Chondrocyte (in vitro differentiated cells): ENCODE data around the gene EID3. TPM values are rescaled to one million over a fixed set of nuclear protein-coding genes. Genes with fewer than 3 reads are reported as not detected.

ENCODE experiments used
- DNase-seq: peaks from one replicate; pipeline ENCODE4 v3.0.0; 2021; ENCODE audit warnings: mixed read lengths, low spot score
- H3K27ac Mint-ChIP-seq: one replicate; pipeline ENCODE4 v1.8.0; 2021; ENCODE audit warnings: mild to moderate bottlenecking, moderate library complexity, mixed read lengths; ENCODE audit not compliant: unreplicated experiment
- H3K27me3 Mint-ChIP-seq: 2 replicates; pipeline ENCODE4 v1.8.0; 2021; ENCODE audit warnings: low read depth, mixed read lengths
- H3K36me3 Mint-ChIP-seq: 2 replicates; pipeline ENCODE4 v1.8.0; 2021; ENCODE audit warnings: low read depth, mixed read lengths
- H3K4me1 Mint-ChIP-seq: 2 replicates; pipeline ENCODE4 v1.8.0; 2021; ENCODE audit warnings: low read depth, mild to moderate bottlenecking, mixed read lengths
- H3K4me3 Mint-ChIP-seq: one replicate; pipeline ENCODE4 v1.8.0; 2021; ENCODE audit warnings: mild to moderate bottlenecking, moderate library complexity, mixed read lengths; ENCODE audit not compliant: unreplicated experiment
- H3K9me3 Mint-ChIP-seq: 2 replicates; pipeline ENCODE4 v1.8.0; 2021; ENCODE audit warnings: low read depth, mixed read lengths
- total RNA-seq: library from RNA; stranded (reverse); gene quantifications from 3 replicates; pipeline ENCODE4 v1.2.1, GENCODE V29; 2021
- TF ChIP-seq, protein P1 (sequence below): fragments of 200-600 bp; sonication (generic); IDR thresholded peaks from 2 replicates; pipeline ENCODE4 v1.5.0; 2021; ENCODE audit warnings: antibody characterized with exemption, mild to moderate bottlenecking, moderate library complexity

EID3 gene
- total RNA-seq, 1 donor from 2014 or later = 1.5 TPM

DNA sequence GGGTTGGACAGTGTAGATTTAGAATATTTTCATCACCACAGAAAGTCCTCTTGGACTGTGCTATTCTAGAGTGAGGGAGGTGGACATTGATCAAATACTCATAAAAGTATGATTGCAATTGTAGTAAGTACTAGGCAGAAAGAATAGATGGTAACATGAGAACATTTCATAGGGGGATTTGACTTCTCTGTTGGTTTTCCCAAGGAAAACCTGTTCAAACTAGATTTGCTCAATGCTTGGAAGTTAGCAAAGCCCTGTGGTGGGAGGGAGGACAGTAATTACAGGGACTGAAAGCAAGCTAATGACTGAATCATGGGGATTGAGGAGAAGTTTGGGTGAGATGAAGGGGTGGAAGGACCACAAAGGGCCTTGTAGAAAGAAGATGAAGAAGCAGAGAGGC is 24.4 kb upstream of the EID3 start:
- Mint-ChIP-seq H3K36me3 (no peaks in the 10 kb centered on the region), H3K27me3 (no peaks in the 10 kb centered on the region), H3K27ac (no peak overlapping the region), H3K4me3 (no peak overlapping the region), H3K4me1 (peaks cover 27% of the 10 kb centered on the region), H3K9me3 (peaks cover 4% of the 10 kb centered on the region)
- TF ChIP-seq, protein P1, sequence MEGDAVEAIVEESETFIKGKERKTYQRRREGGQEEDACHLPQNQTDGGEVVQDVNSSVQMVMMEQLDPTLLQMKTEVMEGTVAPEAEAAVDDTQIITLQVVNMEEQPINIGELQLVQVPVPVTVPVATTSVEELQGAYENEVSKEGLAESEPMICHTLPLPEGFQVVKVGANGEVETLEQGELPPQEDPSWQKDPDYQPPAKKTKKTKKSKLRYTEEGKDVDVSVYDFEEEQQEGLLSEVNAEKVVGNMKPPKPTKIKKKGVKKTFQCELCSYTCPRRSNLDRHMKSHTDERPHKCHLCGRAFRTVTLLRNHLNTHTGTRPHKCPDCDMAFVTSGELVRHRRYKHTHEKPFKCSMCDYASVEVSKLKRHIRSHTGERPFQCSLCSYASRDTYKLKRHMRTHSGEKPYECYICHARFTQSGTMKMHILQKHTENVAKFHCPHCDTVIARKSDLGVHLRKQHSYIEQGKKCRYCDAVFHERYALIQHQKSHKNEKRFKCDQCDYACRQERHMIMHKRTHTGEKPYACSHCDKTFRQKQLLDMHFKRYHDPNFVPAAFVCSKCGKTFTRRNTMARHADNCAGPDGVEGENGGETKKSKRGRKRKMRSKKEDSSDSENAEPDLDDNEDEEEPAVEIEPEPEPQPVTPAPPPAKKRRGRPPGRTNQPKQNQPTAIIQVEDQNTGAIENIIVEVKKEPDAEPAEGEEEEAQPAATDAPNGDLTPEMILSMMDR = no peak
- DNase-seq = no peak

DNA sequence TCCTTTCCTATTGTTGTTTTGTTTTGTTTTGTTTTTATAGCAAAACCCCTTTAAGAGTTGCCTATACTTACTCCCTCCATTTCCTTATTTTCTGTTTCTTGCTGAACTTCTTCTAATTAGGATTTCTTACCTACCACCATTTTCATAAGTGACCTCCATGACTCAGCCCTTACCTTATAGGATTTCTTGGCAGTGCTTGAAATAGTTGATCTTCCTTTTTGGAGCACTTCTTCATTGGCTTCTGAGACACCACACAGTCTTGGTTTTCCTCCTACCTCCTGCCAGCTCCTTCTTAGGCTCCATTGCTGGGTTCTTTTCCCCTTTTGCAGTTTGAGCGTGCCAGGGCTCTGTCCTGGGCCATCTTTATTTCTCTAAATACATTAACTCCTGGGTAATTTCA is 23.4 kb upstream of the EID3 start:
- Mint-ChIP-seq H3K9me3 (peaks cover 4% of the 10 kb centered on the region), H3K4me3 (no peak overlapping the region), H3K27ac (peak overlapping the region; percentile 65), H3K4me1 (peaks cover 27% of the 10 kb centered on the region), H3K36me3 (no peaks in the 10 kb centered on the region), H3K27me3 (no peaks in the 10 kb centered on the region)
- TF ChIP-seq, protein P1 = no peak
- no peak for DNase-seq

DNA sequence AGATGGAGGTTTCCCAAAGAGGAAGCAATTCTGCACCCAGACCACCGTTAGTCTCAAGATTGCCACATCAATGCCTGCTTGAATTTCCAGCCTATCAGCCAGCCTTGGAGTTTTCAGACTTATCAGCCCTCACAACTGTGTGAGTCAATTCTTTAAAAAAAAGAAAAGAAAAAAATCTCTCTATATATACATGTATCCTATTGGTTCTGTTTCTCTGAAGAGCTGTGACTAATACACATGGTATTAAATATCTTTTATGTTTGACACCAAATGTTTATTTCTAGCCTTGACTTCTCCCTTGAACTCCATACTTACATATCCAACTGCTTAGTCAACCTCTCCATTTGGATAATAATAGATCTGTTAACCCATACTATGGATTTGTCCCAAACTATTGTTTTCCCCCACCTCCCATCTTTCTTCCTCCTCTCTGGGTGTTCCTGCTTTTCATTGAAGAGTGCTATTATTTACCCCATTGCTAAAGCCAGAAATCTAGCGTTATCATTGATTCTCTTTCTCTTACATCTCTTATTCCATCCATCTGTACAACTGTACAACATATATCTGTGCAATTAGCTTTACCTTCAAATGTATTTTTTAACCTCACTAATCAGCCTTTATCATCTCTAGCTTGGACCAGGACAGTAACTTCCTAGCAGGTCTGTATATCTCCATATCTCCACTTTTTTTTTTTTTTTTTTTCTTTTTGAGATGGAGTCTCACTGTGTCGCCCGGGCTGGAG is 22.7 kb upstream of the EID3 start:
- peaks cover 4% of the 10 kb centered on the region for H3K9me3 Mint-ChIP-seq
- peaks cover 32% of the 10 kb centered on the region for H3K4me1 Mint-ChIP-seq
- no peak for DNase-seq
- TF ChIP-seq, protein P1 = no peak
- no peaks in the 10 kb centered on the region for H3K27me3 Mint-ChIP-seq
- H3K4me3 Mint-ChIP-seq = no peak overlapping the region
- no peaks in the 10 kb centered on the region for H3K36me3 Mint-ChIP-seq
- H3K27ac Mint-ChIP-seq = peak overlapping the region; percentile 77

DNA sequence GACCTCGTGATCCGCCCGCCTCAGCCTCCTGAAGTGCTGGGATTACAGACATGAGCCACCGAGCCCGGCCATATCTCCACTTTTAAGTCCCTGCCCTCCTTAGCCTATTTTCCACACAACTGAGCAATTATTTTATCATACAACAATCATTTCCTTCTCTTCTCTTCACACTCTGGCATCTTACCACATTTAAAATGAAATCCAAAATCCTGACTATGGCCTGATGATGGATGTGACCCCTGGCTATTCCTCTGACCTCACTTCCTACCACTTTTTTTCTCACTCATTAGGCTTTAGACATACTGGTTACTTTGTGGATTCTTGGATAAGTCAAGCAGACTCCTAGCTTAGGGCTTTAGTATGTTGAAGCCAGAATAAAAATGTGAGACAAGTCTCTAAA is 21.9 kb upstream of the EID3 start:
- Mint-ChIP-seq H3K4me3 (no peak overlapping the region), H3K4me1 (peaks cover 39% of the 10 kb centered on the region), H3K27me3 (no peaks in the 10 kb centered on the region), H3K36me3 (no peaks in the 10 kb centered on the region), H3K27ac (peak overlapping the region; percentile 10), H3K9me3 (peaks cover 4% of the 10 kb centered on the region)
- DNase-seq = no peak
- TF ChIP-seq, protein P1 = no peak

DNA sequence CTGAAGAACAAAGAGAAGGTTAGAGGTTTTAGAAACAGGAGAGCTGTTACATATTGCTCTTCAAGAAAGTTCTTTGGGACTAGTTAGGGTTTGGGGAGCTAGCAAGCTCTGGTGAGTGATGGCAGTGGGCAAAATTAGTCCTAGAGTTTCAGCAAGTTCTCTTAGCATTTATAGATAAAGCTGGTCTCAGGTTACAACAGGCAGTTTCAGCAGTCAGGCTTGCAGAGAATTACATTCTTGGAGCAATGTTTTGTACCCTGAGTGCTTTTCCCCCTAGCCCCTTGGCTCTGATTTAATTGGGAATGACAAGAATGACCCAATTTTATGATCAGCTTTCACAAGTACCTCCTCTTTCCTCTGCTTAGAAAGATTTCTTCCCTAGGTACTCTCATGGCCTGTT is 21.4 kb upstream of the EID3 start:
- DNase-seq = no peak

More for the DNA sequence above, 21.4 kb upstream of the EID3 start:
- Mint-ChIP-seq H3K36me3 (no peaks in the 10 kb centered on the region), H3K27me3 (no peaks in the 10 kb centered on the region), H3K9me3 (peaks cover 4% of the 10 kb centered on the region), H3K4me1 (peaks cover 41% of the 10 kb centered on the region), H3K27ac (peak overlapping the region; percentile 10), H3K4me3 (no peak overlapping the region)
- TF ChIP-seq, protein P1 = no peak
